Activated CD4-positive, CD25-positive, alpha-beta regulatory T cell (primary cell): Measurements from ENCODE around the gene PLPPR1.

Experiments
- DNase-seq, 4 experiments: peaks; one replicate each; lab custom pipeline; 2025; lab: John Stamatoyannopoulos, UW

PLPPR1 gene

DNA sequence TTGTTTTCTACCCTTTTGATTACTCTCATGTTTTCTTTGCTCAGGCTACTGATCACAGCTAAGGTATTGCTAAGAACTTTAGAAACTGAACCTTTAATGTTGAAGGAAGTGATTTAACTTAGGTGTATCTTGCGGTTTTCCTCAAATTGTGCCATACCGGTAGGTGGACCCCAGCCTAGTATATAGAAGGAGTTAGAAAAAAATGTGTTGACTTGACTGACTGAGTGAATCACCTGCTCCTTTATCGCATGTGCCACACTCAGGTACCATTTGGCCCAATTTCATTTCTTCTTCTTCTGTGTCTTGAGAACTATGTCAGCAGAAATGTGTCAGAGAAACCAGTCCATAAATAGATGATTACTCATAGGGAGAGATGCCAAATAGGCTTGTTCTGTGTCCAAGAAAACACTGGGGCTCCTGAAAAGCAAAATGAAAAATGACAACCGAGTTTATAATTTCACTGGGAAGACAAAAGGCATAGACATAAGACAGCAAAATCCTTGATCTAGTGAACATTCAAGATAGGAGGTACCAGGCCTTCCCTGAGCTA lies 19.4 kb downstream of the PLPPR1 start:
- no peak for DNase-seq

DNA sequence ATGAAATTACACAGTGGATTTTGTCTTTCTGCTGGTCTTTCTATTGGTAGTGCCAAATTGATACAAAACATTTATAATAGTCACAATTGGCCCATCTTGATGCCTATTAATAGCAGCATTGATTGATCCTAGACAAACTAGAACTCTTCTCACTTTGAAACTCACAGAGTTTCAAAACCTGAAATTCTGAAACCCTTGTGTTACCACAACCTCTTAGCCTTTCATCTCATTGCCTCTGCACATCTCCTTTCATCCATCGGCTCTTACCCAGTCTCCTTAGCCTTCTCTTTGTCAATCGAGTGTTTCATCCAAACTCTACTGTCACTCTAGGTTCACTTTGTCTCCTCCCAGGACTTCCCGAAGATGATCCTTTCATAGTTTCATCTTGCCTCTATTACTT lies 22.1 kb downstream of the PLPPR1 start:
- DNase-seq = no peak

DNA sequence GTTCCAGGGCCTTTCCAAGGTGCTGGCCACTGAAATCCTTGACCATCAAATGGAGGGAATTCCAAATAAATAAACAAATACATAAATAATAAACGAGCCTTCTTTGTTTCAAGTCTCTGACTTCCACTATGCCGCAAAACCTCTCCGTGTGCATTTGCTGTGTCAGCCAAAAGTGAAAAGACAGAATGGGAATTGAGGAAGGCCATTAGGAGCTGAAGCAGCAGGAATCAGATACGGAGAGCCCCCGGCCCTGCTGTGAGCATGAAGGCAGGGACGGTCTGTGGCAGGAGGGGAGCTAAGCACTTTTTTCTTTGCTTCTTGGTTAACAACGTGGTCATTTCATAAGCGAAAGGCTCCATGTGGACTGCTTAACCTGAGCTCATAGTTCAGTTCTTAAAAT lies 26.1 kb downstream of the PLPPR1 start:
- no peak for DNase-seq

DNA sequence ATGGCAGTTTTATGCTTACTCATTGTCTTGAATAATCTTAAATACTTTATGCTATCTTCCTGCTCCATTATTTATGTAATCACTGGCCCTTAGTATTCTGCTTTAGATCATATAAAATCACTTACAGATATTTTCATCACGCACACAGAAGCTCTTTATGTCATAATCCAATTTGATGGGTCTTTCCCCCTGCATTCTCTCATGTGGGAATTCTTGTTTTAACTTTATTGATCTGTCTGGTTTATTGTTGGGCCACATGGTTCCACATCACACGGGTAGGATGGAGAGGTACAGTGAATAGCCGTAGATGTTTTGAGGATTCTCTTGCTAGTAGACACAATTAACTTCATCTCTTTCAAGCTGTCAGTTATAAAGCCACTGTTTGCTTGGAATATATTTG lies 27.0 kb downstream of the PLPPR1 start:
- no peak for DNase-seq

DNA sequence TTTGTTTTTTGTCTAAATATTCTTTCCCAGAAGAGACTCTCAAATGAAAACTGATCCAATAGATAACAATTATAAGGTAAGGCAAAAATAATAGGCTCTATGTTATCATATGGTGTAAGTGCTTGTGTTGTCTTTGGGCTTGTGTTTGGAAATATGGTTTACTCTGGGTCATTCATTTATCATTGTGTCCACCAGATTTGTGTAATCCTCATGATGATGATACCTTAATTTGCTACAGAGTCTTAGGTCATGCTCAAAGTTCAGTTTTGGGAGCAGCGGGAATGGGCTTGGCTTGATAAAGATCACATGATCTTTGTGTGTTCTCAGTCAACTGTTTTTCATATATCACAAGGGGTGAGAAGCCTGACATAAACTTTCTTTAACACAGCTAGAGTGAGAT lies 34.2 kb downstream of the PLPPR1 start:
- DNase-seq = no peak

DNA sequence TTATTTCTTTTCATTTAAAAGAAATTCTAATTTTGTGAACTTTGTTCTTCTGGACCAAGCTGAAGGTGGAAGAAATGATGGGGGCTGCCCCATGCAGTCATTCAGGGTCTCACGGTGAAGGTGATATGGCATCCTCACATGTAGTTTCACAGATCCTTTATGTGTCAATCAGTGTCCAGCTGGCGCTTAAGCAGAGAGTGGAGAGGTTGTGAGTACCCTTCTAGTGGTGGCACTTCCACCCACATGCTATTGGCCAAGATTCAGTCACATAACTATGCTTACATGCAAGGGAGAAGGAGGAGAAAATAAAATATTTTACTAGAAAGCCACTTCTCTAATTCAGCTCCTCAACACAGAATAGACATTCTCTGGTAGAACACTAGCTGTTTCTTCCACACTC lies 34.7 kb downstream of the PLPPR1 start:
- no peak for DNase-seq

DNA sequence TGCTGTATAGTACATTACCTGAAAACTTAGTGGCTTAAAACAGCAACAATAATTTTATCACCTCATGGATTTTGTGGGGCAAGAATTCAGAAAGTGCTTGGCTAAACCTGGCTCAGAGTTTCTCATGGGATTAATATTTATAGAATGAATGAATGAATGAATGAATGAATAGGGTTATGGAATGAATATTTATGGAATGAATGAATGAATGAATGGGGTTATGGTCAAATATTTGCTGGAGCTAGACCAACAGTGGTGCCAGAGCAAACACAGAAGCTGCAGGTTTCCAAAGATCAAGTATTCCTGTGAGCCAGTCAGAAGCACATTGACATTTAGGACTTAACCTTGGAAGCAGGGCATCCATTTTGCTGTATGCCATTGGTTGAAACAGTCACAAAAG lies 35.7 kb downstream of the PLPPR1 start:
- DNase-seq = no peak

DNA sequence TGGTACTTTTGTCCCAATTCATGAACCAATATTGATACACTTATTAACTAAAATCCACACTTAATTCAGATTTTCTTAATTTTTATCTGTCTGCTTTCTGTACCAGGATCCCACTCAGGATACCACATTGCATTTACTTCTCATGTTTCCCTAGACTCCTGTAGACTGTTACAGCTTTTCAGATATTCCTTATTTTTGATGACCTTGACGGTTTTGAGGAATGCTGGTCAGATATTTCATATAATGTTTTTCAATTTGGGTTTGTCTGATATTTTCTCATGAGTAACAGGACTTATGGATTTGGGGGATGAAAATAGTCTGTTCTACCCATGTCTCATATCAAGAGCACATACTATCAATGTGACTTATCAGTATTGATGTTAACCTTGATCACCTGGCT lies 37.4 kb downstream of the PLPPR1 start:
- DNase-seq = no peak

DNA sequence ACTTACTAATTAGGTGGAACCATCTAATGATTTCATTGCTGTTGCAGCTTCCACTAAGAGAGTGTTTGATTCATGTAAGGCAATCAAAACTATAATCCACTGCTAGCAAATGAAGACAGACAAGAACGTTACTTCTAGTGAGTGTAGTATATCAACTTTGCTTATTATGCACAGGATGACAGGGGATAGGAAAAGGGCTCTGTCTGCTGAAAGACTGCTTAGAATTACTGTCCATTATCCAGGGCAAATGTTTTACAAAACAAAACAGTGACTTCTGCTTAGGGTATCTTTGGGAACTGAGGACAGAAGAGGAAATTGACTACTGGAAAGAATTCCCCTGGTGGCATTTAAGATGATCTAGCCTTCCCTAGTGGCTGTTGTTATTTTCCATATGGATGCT lies 40.2 kb downstream of the PLPPR1 start:
- DNase-seq = no peak

DNA sequence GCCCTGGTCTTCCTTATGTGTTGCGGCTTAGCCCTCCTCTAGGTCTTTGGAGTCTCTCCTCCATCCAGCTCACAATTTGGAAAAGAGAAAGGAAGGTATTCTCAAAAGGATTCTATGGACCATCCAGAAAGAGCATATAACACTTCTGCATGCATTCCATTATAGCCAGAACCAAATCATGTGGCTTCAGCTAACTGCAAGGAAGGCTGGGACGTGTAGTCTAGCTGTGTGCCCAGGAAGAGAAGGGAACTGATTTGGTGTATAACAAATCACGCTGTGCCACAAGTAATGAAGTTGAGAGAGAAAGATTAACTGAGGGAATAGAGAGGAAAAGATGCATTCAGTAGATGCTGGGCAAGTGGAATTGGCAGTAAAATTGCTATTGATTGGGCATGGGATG lies 43.7 kb downstream of the PLPPR1 start:
- no peak for DNase-seq

DNA sequence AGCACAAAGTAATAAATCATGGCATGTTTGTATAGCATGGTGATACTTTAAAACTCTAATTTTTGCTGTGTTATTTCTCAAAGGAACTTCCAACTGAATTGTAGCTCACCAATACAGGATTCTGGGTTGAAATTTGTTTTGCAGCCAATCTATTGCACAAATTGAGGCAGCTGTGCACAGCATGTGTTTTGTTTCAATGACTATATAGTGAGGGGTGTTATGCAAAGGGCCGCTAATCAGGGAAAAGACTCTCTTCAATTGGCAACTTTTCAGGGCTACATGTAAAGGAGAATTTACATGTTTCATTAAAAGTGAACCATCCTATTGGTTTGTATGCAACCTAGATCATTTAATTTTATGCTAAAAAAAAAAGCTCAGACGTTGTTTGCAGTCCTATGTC lies 44.6 kb downstream of the PLPPR1 start:
- DNase-seq = no peak

DNA sequence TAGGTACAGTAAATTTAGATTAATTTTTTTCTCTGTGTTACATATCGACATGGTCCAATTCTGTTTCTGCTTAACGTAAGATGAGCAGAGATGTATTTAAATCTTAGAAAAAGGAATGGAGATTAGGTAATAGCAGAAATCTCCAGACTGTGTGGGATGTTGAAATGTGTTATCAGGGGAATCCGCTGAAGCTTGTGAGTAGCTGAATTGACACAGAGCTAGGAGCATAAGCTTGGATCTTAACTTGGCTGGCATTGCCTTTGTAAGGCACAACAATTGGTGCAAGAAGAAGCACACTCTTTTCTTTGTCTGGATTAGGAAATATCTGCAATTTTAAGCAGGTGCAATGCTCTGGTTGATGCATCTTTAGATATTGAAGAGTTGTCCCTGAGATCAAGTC lies 53.1 kb downstream of the PLPPR1 start:
- DNase-seq = no peak

DNA sequence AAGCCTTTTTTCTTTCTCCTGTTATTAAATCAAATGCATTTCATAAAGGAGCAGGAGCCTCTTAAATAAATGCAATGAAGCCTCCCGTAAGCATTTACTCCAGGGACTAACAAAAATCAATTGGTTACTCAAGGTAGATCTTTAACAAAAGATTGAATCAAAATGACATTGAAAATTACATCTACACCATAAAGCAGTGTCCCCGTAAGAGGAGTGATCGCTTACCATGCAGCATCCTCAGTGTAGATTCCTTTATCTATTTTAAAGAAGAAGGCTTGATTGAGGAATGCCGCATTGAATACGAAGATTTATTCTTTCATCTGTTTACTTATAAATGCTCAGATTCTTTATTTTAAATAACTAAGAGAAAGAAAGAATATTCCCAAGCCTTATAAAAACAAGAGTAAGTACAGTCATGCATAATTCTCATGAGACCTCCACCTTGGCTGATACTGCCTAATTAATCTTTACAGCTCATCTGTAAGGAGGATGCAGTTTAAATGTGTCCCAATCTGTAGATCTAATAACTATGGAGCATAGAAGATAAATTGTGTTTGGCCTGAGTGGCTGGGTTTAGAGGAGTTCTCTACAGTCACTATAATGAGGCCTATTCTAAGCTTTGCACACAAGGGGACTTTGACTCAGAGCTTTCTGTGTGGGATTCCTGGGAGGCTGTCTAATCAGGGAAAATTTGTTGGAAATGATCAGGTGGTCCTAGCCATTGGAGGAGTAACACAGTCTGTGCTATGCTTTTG lies 55.1 kb downstream of the PLPPR1 start:
- no peak for DNase-seq

DNA sequence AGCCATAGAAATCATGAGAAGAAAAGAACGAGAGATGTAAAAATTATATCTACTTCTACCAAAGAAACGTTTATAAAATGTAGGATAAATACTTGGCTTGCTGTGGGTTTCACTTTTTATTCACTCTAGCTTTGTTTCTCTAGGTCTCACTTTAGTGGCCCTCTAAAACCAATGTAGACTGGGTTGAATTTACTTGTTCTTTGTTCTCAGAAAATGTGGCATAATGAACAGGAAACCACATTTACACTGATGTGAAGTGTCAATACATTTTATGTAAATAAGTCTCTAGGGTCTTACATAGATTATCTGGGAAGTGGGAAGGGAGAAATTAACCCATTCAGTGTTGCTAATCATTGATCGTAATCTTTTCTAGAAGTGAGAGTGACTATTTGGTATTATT lies 58.9 kb downstream of the PLPPR1 start:
- DNase-seq = no peak

DNA sequence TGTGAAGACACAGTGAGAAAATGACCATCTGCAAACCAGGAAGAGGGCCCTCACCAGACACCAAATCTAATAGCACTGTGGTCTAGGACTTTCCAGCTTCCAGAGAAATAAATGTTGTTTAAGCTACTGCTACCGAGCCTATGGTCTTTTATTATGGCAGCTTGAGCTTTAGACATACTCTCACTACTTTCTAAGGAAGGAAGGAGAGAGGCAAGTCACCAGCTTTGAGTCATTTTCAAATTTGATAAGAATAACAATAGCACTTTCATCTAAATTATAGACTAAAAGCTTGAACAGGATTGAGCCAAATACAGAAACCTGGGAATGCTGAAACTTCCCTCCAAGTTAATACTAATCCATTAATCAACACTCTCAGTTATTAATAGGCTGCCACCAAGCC lies 64.4 kb downstream of the PLPPR1 start:
- DNase-seq = no peak

DNA sequence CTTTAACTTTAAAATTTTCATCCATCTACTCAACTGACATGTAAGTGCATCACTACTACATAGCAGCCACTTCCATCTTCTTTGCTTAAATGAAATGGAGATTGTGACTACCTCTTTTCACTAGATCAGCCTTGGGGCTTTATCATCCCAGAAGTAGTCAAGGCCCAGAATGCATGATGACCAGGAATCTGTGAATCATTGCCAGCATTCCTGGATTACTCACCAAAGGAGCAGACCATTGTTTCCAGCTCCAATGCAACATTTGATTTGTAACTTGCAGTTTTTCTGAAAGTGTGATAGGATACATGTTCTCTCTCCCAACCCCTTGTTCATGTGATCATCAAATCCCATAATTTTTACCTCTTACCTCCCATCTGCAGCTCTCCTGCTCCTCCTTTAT lies 65.1 kb downstream of the PLPPR1 start:
- DNase-seq = no peak

DNA sequence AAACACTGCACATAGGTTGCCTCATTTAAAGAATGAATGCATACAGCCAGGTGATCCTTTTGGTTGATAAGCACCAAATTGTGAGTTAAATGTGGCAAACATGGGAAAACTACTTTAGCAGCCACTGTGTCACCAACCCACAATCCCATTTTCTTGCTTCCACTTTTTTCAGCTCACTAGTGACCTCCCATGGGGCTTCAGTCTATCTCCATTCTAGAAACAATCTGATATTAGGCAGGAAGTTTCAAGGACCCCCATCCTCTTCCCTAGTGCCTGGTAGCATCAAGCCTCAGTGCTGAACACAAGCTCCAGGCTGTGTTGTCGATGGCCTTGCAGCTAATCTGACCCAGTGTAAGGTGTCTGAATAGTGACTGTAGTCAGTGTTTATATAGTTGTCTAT lies 66.2 kb downstream of the PLPPR1 start:
- DNase-seq = no peak

DNA sequence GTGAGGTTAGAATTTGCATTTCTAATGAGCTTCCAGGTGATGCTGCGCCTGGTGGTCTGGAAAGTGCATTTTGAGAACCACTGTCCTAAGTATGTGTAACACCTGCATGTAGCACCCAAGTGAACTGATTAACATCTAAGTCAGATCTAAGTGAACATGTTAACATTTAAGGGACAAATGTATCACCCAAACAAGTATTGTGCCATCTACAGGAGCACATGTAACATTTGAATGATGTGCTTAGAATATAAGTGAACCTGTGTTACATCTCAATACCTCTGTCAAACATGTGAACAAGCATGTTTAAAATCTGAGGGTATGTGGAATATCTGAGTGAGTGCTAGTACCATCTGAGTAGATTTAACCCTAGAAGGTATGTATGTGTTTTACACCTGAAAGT lies 68.7 kb downstream of the PLPPR1 start:
- no peak for DNase-seq

DNA sequence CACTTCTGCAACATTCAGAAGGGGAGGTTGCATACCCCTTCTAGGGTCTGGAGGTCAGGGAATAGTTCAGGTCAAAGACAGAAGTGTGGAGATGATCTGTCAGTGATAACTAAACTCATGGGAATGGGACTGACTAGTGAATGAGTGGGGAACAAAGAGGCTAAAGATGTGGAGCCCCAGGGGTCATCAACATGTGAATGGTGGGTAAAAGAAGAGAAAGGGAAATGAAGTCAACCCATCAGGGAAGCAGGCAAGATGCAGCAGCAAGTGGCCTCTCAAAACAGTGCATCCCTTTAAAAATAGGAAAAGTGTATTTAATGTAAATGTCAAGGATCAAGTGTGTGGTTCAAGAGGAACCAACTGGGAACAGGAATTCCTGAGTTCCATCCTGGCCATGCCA lies 69.9 kb downstream of the PLPPR1 start:
- DNase-seq = no peak

DNA sequence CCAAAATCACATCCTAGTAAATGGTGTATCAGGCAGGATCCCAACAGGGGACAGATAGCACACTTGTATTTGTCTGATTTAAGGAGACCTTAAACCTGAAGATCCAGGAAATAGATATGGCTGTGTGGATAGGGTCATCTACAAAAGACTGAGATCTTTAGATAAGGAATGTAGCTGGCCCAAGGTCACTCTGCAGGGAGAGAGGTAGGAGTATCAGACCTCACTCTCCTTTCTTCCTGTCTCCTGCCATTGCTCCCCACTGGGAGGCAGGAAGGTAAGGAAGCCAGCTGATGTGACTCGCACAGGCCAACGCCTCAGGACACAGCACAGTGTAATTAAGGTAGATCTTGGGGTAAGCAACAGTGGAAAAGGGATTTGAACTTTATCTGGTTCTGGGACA lies 85.8 kb downstream of the PLPPR1 start:
- DNase-seq = no peak

DNA sequence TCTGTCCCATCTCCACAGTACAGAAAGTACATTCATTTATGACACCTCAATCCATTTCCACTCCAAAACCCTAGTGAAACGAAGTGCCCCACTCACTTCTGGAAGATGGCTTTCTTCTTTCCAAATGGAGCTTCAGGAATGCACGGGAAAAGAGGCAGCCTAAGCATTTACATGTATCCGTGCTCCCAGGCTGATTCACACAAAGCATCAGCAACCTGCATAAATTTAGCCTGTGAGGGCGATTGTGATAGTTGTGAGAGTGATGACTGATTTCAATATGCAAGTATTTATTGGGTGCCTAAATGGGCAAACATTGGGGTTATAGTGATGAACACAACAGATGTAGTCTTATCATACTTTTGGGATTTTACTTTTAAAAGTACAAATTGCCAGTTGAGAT lies 86.6 kb downstream of the PLPPR1 start:
- no peak for DNase-seq

DNA sequence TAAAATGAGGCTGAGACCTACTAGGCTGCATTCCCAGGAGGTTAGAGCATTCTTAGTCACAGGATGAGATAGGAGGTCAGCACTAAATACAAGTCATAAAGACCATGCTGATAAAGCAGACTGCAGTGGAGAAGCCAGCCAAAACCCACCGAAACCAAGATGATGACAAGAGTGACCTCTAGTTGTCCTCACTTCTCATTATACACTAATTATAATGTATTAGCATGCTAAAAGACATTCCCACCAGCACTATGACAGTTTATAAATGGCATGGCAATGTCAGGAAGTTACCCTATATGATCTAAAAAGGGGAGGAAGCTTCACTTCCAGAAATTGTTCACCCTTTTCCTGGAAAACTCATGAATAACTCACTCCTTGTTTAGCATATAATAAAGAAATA lies 88.6 kb downstream of the PLPPR1 start:
- no peak for DNase-seq

DNA sequence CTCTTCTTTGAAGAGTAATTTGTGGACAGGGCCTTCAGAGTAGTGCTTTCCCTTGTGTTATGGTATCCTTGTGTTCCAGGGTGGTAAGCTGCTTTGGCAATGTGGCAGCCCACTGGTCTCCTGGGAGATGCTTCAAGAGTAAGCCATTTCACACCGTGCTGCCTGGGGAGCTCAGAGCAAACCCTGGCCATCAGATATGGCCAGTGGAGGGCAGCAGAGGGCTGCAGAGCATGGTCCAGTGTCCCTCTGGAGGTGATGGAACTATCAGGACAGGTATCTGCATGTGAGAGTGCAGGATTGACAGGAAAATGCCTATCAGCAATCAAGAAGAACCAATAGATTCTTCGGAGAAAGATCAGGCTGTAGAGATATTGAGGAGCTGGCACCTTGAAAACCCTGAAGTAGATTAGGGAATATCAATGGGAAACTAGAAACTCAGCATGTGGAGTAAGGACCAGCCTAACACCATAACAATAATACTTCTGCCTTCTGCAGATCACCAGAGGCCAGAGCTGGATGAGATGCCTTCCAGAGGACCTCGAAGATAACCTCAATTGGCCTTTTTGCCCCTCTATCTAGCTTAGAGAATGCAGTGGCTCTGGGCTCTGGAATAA lies 90.8 kb downstream of the PLPPR1 start:
- no peak for DNase-seq

DNA sequence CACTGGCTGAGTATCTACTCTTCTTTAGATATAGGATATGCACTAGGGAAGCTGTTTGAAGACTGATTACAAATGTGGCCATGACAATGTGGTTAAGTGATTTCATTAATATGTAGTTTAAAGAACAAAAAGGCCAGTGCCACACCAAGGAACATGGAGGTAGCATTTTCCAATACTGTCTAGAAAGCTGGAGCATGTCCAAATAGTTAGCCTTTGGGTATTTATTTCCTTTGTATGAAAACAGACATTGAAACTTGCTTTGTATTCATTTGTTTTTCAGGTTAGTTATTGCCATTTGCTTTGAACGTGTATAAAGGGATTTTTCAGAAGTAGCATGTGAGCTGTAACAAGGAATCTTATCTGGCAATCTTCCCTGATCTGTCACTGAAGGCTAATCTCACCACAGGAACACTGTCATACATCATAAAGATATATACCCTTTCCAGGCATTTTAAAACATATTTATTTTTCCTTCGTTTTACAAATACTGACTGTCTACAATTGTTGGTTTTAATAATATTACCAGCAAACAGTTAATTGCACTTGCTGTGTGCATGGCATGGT lies 93.4 kb downstream of the PLPPR1 start:
- DNase-seq = no peak
